ENCODE measurements around the gene ATG101. TPM values are rescaled to one million over a fixed set of nuclear protein-coding genes. Genes with fewer than 3 reads are reported as not detected.
A peak's percentile ranks its signal among the peaks of the same experiment; 100 is the strongest.

ATG101 gene
- total and polyA plus RNA-seq, 9 of the 15 experiments (the other 6 are each of a cell fraction or from before 2014, with no cell fraction given): 2.9 to 52.4 (median 29.7) TPM

DNA sequence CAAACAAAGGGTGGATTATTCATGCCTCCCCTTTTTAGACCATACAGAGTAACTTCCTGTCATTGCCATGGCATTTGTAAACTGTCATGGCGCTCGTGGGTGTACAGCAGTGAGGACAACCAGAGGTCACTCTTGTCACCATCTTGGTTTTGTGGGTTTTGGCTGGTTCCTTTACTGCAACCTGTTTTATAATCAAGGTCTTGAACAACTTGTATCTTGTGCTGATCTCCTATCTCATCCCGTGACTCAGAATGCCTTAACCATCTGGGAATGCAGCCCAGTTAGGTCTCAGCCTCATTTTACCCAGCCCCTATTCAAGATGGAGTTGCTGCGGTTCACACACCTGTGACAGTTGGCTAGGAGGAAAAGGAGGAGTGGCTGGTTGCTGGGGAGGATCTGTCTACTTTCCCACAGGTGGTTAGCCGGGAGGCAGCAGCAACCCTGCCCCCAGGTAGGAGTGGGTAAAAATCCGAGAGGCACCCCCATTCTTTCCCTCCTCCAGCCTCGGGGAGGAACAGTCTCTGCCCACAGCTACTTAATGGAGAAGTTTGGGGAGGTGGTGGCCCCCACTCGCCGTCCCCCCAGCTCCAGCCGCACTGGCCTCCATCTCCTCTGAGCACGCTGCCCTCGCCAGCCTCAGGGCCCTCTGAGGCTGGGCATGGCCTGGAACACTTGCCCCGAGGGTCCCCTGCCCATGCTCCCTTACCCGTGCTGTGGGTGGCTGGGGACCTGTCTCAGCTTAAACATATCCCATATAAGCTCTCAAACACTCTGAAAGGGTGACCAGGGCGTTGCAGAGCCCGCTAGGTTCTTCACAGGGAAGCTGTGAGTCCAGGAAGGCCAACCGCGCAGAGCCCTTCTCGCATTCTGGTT is 51.4 kb downstream of the ATG101 start:
- ChIA-PET CTCF (ENCODE audit: low intra/inter-chr PET ratio) (interaction anchor here (0.9 to 3.2 kb wide), 4 partner anchors 38 to 128 kb away, joined by 3 to 32 read pairs (median 3); no protein-coding TSS in a partner anchor), POLR2A (interaction anchor here (0.6 to 0.8 kb wide), 5 partner anchors 96 to 1308 kb away, joined by 3 read pairs; no protein-coding TSS in a partner anchor)
- H3K9ac ChIP-seq (ENCODE audit: insufficient read depth in 1 of 2, low read depth in 2 of 2, low read length in 2 of 2): no peak overlapping the region
- H3K79me2 ChIP-seq (ENCODE audit: control insufficient read depth, insufficient read depth, low read length): no peaks in the 10 kb centered on the region
- FAIRE-seq (no peak), DNase-seq (ENCODE audit: extremely low read depth in 1 of 4, low spot score in 3 of 4) (no peak), ATAC-seq (no peak)
- H3K4me2 ChIP-seq (ENCODE audit: insufficient read depth, low read length): no peak overlapping the region
- H3K36me3 ChIP-seq (ENCODE audit: control insufficient read depth, insufficient read depth, low read length): no peaks in the 10 kb centered on the region
- H4K20me1 ChIP-seq (replicated peaks; ENCODE audit: control insufficient read depth, insufficient read depth, low read length): no peaks in the 10 kb centered on the region
- no TSS peak for BruUV-seq (replicated peaks)
- peaks cover 2% of the 10 kb centered on the region for H3K9me1 ChIP-seq (ENCODE audit: control insufficient read depth, insufficient read depth, low read length)
- peaks cover under 1 to 14% of the 10 kb centered on the region in 2 experiments; a peak in 2 of 5 replicates for H3K4me1 ChIP-seq (replicated peaks in 1 of 2; ENCODE audit: control insufficient read depth in 2 of 2, insufficient read depth in 2 of 2, low read length in 2 of 2)
- H3K27me3 ChIP-seq (ENCODE audit: control insufficient read depth in 2 of 2, insufficient read depth in 2 of 2, low read length in 2 of 2): peaks cover 19 to 62% of the 10 kb centered on the region in 2 experiments
- WGBS (ENCODE audit: insufficient coverage, low coverage, missing lambda C conversion rate): 30% methylated on average over 16 of the region's 19 CpGs
- H3K9me3 ChIP-seq (replicated peaks; ENCODE audit: control insufficient read depth, insufficient read depth, low read depth, low read length): no peaks in the 10 kb centered on the region
- no peak overlapping the region for H3K4me3 ChIP-seq
- in situ Hi-C loops (cut with MboI) (loop anchor here (5.0 kb wide), 1 partner anchor 94 kb away; no protein-coding TSS in a partner anchor), intact Hi-C loops (cut with micrococcal nuclease) (loop anchor here (1.0 to 5.0 kb wide), 2 partner anchors 39 to 96 kb away; no protein-coding TSS in a partner anchor)
- H3K27ac ChIP-seq (ENCODE audit: extremely low read depth, low read depth, low read length): no peak overlapping the region
- 0 out of 2 replicates have a peak overlapping the region, but pooled peaks have one; percentile 39 for H2AFZ ChIP-seq (ENCODE audit: low read depth, low read length)
- TF ChIP-seq KLF6 (CRISPR knock-in tag; IDR thresholded peaks at IDR 0.05; ENCODE audit: borderline replicate concordance): peak; percentile 44; the same call in 1 of the 2 replicates
- TF ChIP-seq ZNF583 (CRISPR knock-in tag; IDR thresholded peaks at IDR 0.05): peak; percentile 77
- peak; percentile 90 for TF ChIP-seq HDAC8 (tag; IDR thresholded peaks at IDR 0.05)
- TF ChIP-seq, protein P1, sequence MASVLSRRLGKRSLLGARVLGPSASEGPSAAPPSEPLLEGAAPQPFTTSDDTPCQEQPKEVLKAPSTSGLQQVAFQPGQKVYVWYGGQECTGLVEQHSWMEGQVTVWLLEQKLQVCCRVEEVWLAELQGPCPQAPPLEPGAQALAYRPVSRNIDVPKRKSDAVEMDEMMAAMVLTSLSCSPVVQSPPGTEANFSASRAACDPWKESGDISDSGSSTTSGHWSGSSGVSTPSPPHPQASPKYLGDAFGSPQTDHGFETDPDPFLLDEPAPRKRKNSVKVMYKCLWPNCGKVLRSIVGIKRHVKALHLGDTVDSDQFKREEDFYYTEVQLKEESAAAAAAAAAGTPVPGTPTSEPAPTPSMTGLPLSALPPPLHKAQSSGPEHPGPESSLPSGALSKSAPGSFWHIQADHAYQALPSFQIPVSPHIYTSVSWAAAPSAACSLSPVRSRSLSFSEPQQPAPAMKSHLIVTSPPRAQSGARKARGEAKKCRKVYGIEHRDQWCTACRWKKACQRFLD (CRISPR knock-in tag; IDR thresholded peaks at IDR 0.05): peak; percentile 59; the same call in 1 of the 2 replicates
- TF ChIP-seq MEF2D (tag; conservative IDR thresholded peaks at IDR 0.05; ENCODE audit: low read depth): 0 out of 2 replicates have a peak, but pooled peaks have one; percentile 53
- TF ChIP-seq, protein P2, sequence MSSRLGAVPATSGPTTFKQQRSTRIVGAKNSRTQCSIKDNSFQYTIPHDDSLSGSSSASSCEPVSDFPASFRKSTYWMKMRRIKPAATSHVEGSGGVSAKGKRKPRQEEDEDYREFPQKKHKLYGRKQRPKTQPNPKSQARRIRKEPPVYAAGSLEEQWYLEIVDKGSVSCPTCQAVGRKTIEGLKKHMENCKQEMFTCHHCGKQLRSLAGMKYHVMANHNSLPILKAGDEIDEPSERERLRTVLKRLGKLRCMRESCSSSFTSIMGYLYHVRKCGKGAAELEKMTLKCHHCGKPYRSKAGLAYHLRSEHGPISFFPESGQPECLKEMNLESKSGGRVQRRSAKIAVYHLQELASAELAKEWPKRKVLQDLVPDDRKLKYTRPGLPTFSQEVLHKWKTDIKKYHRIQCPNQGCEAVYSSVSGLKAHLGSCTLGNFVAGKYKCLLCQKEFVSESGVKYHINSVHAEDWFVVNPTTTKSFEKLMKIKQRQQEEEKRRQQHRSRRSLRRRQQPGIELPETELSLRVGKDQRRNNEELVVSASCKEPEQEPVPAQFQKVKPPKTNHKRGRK (tag; IDR thresholded peaks at IDR 0.05): no peak
- TF ChIP-seq, protein P3, sequence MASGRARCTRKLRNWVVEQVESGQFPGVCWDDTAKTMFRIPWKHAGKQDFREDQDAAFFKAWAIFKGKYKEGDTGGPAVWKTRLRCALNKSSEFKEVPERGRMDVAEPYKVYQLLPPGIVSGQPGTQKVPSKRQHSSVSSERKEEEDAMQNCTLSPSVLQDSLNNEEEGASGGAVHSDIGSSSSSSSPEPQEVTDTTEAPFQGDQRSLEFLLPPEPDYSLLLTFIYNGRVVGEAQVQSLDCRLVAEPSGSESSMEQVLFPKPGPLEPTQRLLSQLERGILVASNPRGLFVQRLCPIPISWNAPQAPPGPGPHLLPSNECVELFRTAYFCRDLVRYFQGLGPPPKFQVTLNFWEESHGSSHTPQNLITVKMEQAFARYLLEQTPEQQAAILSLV (tag; IDR thresholded peaks at IDR 0.05): 0 out of 2 replicates have a peak, but pooled peaks have one; percentile 47
- TF ChIP-seq, protein P4, sequence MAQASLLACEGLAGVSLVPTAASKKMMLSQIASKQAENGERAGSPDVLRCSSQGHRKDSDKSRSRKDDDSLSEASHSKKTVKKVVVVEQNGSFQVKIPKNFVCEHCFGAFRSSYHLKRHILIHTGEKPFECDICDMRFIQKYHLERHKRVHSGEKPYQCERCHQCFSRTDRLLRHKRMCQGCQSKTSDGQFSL (CRISPR knock-in tag; IDR thresholded peaks at IDR 0.05): no peak
- TF ChIP-seq, protein P4 (tag; IDR thresholded peaks at IDR 0.05): peak in 1 of 2 experiments; percentile 59; a peak in 1 of 4 replicates
- TF ChIP-seq YY1 (IDR thresholded peaks at IDR 0.05; ENCODE audit: borderline replicate concordance in 1 of 3, control insufficient read depth in 1 of 3, extremely low read depth in 1 of 3, insufficient read depth in 3 of 3, insufficient read length in 1 of 3, insufficient replicate concordance in 2 of 3, low read depth in 1 of 3, low read length in 2 of 3): peak in 1 of 3 experiments; percentile 58
- no peak for TF ChIP-seq FOS (IDR thresholded peaks at IDR 0.05; ENCODE audit: extremely low read depth, insufficient read length)
- TF ChIP-seq RFX1 (IDR thresholded peaks at IDR 0.05): peak; percentile 21; the same call in 1 of the 2 replicates

All from K562 (cell line).